Left renal cortex interstitium (tissue), 4 donors: ENCODE results near the gene HBG1. TPM values are rescaled to one million over a fixed set of nuclear protein-coding genes. Genes with fewer than 3 reads are reported as not detected.

Source experiments
- DNase-seq, 4 donors: peaks; one replicate each; pipeline ENCODE4 v3.0.0-alpha.2; 2013; ENCODE audit warnings: low read depth in 4 of 4, low spot score in 2 of 4, missing footprints in 1 of 4
- polyA plus RNA-seq, 4 donors: library from polyadenylated mRNA; unstranded; fragments of 120-200 nt; gene quantifications; one replicate each; pipeline ENCODE4 v1.2.1, GENCODE V29; 2013; ENCODE audit not compliant: insufficient read length in 4 of 4

The HBG1 gene
- polyA plus RNA-seq, 4 donors = 3.5 to 7.1 (median 5.8) TPM

DNA sequence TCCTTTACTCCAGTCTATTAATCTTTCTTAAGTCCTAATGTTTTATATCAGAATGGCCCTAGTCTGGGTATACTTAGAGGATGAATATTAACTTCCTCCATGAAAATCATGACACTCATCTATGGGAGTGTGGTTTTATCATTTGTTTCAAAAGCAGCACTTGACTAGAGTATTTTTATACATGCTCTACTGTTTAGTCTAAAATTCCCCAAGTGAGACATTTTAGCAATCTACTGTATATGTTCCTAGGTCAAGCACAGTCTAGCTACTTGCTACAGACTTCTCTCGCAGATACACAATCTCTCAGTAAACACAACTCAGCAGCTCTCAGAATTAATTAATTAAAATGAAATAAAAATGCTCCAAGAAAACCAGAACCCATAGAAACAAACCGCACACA, 19.9 kb downstream of the HBG1 start:
- DNase-seq = no peak

DNA sequence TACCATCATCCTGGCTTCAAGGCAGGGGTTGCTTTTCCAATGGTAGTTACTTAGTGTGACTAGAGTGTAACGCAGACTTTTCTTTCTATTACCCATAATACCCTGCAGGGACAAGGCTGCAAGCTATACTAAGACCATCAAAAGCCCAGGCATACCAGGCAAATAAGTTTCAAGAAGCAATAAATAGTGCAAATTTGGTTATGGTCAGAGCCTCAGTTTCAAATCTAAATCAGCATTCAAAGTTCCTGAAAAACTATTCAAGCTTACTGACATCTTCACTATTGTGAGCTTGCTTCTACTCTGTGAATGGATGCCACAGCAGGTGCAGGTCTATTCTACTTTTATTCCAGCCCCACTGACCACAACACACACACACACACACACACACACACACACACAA, 20.3 kb downstream of the HBG1 start:
- no peak for DNase-seq

DNA sequence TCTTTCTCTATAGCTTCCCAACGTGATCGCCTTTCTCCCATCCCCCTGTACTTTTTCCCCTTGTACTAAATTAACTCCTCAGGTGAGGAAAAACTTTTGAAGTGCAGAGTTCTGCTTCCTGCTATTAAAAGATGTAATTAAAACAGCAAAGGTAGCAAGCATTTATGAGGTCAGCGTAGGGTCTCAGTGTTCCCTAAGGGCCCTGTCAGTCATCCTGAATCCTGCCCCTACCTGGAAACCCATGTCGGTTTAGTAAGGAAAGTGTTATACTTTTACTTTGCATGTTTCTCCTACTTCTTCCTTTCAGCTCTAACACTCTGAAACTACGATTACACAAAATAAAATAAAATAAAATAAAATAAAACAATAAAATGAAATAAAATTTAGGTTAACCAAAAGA, 21.5 kb downstream of the HBG1 start:
- DNase-seq = no peak

DNA sequence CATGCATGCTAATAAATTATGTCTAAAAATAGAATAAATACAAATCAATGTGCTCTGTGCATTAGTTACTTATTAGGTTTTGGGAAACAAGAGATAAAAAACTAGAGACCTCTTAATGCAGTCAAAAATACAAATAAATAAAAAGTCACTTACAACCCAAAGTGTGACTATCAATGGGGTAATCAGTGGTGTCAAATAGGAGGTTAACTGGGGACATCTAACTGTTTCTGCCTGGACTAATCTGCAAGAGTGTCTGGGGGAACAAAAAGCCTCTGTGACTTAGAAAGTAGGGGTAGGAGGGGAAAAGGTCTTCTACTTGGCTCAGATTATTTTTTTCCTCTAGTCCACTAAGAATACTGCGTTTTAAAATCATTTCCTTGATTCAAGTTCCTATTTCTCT, 22.0 kb downstream of the HBG1 start:
- no peak for DNase-seq

DNA sequence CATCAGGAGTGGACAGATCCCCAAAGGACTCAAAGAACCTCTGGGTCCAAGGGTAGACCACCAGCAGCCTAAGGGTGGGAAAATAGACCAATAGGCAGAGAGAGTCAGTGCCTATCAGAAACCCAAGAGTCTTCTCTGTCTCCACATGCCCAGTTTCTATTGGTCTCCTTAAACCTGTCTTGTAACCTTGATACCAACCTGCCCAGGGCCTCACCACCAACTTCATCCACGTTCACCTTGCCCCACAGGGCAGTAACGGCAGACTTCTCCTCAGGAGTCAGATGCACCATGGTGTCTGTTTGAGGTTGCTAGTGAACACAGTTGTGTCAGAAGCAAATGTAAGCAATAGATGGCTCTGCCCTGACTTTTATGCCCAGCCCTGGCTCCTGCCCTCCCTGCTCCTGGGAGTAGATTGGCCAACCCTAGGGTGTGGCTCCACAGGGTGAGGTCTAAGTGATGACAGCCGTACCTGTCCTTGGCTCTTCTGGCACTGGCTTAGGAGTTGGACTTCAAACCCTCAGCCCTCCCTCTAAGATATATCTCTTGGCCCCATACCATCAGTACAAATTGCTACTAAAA, 22.8 kb downstream of the HBG1 start, which contains the start of gene HBB:
Gene HBB, minus strand, starts transcription at position 340 of the 579 bp plus-strand sequence. Its CDS starts 50 bp downstream, at position 290.
- no peak for DNase-seq

DNA sequence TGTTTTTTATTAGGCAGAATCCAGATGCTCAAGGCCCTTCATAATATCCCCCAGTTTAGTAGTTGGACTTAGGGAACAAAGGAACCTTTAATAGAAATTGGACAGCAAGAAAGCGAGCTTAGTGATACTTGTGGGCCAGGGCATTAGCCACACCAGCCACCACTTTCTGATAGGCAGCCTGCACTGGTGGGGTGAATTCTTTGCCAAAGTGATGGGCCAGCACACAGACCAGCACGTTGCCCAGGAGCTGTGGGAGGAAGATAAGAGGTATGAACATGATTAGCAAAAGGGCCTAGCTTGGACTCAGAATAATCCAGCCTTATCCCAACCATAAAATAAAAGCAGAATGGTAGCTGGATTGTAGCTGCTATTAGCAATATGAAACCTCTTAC, 24.2 kb downstream of the HBG1 start:
- no peak for DNase-seq

DNA sequence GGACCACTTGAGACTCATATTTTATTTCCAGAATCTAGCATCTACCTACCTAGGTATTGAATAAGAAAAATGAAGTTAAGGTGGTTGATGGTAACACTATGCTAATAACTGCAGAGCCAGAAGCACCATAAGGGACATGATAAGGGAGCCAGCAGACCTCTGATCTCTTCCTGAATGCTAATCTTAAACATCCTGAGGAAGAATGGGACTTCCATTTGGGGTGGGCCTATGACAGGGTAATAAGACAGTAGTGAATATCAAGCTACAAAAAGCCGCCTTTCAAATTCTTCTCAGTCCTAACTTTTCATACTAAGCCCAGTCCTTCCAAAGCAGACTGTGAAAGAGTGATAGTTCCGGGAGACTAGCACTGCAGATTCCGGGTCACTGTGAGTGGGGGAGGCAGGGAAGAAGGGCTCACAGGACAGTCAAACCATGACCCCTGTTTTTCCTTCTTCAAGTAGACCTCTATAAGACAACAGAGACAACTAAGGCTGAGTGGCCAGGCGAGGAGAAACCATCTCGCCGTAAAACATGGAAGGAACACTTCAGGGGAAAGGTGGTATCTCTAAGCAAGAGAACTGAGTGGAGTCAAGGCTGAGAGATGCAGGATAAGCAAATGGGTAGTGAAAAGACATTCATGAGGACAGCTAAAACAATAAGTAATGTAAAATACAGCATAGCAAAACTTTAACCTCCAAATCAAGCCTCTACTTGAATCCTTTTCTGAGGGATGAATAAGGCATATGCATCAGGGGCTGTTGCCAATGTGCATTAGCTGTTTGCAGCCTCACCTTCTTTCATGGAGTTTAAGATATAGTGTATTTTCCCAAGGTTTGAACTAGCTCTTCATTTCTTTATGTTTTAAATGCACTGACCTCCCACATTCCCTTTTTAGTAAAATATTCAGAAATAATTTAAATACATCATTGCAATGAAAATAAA, 24.8 kb downstream of the HBG1 start:
- no peak for DNase-seq

DNA sequence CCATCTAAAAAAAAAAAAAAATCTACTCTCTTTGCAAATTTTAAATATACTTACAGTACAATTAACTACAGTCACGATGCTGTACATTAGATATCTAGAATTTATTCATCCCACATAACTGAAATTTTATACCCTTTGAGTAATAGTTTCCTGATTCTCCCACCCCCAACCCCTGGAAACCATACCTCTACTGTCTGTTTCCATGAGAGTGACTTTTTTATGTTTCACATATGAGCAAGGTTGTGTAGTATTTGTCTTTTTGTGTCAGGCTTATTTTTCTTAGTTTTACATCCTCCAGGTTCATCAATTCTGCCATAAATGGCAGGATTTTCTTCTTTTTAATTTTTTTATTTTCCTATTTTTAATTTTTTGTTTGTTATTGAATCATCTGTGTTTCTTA, 26.0 kb downstream of the HBG1 start:
- no peak for DNase-seq

DNA sequence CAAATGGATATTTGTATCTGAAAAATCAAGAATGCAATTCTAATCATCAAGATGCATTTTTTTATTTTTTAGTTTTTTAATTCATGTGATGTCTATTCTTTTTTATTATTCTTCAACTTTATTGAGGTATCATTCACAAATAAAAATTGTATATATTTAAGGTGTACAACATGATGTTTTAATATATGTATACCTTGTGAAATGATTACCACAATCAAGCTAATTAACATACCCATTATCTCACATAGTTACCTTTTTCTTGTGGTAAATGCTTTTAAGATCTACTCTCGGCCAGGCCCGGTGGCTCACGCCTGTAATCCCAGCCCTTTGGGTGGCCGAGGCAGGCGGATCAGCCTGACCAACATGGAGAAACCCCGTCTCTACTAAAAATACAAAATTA, 26.5 kb downstream of the HBG1 start:
- no peak for DNase-seq

DNA sequence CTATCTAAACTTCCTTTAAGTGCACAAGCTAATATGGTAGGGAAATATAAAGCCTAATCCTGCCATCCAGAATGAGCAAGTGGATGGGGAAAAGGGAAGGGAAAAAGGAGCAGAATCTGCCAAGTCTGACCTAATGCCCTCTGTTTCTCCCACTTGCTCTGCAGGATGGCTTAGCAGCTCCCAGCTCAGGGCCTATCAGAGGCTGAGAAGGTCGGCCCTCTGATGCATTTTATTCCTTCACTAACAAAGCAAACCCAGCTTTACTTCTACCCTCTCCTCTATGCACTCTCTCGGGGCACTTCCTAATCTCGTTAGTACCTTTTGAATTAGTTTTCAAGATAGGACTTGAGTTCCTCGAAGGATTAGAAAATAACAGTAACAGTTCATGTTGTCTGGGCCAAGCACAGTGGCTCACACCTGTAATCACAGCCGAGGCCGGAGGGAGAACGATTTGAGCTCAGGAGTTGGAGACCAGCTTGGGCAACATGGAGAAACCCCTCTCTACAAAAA, 39.2 kb downstream of the HBG1 start:
- no peak for DNase-seq

DNA sequence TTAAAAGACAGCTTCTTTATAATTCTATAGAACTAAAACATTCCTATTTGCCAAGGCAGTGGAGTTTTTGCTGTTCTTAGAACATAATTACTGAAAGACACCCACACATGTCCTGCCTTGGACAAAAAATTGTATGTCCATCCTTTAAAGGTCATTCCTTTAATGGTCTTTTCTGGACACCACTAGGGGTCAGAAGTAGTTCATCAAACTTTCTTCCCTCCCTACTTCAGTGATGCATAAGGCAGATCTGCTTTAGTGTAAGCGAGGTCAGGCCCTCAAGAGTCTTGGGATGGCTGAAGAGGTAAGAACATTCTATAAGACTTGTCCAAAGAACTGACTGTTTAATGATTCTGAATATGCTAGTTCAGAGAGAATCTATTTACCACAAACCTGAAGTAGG, 44.9 kb downstream of the HBG1 start:
- DNase-seq = peak in 3 of 4 donors; percentile 3 to 13 (median 9)

DNA sequence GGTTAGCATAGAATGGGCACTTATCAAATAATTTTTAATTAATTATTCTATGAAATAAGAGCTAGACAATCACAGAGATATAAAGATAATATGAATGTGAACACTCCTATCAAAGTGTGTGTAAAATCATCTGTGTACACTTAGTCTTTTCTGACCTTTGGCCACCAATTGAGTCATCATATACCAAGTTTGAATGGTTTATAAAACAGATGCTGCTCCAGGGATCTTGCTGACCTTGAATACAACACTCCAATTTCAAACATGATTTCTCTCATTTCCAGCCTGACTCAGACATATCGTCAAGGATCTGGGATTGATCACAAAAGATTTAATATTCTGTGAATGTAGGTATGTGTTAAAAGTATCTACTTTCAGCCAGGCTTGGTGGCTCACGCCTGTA, 46.3 kb downstream of the HBG1 start:
- no peak for DNase-seq

DNA sequence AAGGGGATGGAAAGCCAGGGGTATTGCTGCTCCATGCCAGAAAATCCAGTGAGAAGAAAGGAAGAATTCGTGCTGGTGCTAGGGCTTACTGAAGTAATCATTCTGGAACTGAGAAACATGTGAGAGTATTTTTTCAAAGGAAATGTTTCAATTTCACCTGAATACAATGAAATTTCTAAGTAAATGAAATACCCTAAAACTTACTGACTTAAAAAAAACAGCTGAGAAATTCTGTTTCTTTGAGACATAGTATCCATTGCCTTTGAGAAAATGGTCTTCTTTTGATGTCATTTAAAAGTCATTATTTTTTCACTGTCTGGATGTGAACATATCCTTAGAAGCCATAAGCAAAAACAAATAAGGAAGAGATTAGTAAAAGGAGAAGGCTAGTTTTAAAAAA, 49.1 kb downstream of the HBG1 start, which contains the start of gene OR51V1:
Gene OR51V1, minus strand, starts transcription at position 101 of the 400 bp plus-strand sequence. Its CDS starts 0 bp downstream, at position 101.
- DNase-seq = no peak

DNA sequence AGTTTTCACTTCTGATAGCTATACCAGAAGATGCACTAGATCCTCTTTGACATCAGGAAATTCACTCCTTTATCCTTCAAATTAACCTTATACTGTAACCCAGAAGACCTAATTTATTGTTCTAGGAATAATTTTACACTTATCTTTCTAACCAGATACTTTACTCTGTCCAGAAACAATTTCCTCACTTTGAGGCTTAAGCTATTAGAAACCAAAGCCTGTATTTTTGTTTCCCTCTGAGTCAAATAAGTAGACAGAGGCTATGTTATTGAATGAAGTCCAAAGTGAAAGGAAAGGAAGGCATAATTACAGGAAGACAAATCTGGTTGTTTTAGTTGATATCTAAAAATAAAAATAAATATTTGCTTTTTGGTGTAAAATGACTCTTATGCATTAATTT, 51.4 kb downstream of the HBG1 start:
- no peak for DNase-seq

Other genes with a start within 250 kb of the HBG1 start
- not detected for gene OR52J3, start 203.3 kb downstream of the HBG1 start, polyA plus RNA-seq
- not detected for gene OR52E2, start 190.2 kb downstream of the HBG1 start, polyA plus RNA-seq
- not detected for gene OR52E1, start 180.3 kb downstream of the HBG1 start, polyA plus RNA-seq
- under 1 TPM in 1 of 4 donors, not detected in 3; 0.03 TPM for gene OR52A5, start 111.5 kb downstream of the HBG1 start, polyA plus RNA-seq
- under 1 TPM in 3 of 4 donors, not detected in 1; 0.02 to 0.08 (median 0.05) TPM for gene OR52A1, start 95.1 kb downstream of the HBG1 start, polyA plus RNA-seq
- gene OR51V1, start 49.2 kb downstream of the HBG1 start, polyA plus RNA-seq = not detected
- 100 to 1,000 TPM in 3 of 4 donors, 10 to 100 TPM in 1; 91.1 to 212 (median 149) TPM for gene HBB, start 22.8 kb downstream of the HBG1 start, polyA plus RNA-seq
- 1 to 10 TPM; 1.2 to 4.1 (median 2.4) TPM for gene HBD, start 15.4 kb downstream of the HBG1 start, polyA plus RNA-seq
- 1,000 to 10,000 TPM; 1,196 to 3,386 (median 2,205) TPM for gene HBG2, start 4.9 kb upstream of the HBG1 start, polyA plus RNA-seq
- gene HBE1, start 20.1 kb upstream of the HBG1 start, polyA plus RNA-seq = 1 to 10 TPM; 3.6 to 9.8 (median 7.9) TPM
- gene OR51B4, start 52.1 kb upstream of the HBG1 start, polyA plus RNA-seq = under 1 TPM in 2 of 4 donors, not detected in 2; 0.33 to 0.59 TPM
- gene OR51B2, start 74.4 kb upstream of the HBG1 start, polyA plus RNA-seq = not detected
- gene OR51B5, start 93.7 kb upstream of the HBG1 start, polyA plus RNA-seq = under 1 TPM; 0.17 to 0.92 (median 0.72) TPM
- gene OR51B6, start 101.7 kb upstream of the HBG1 start, polyA plus RNA-seq = not detected
- gene OR51M1, start 134.0 kb upstream of the HBG1 start, polyA plus RNA-seq = under 1 TPM in 2 of 4 donors, not detected in 2; 0.05 to 0.13 TPM
- under 1 TPM in 1 of 4 donors, not detected in 3; 0.09 TPM for gene OR51Q1, start 172.3 kb upstream of the HBG1 start, polyA plus RNA-seq
- gene OR51I1, start 191.7 kb upstream of the HBG1 start, polyA plus RNA-seq = not detected
- gene OR51I2, start 199.5 kb upstream of the HBG1 start, polyA plus RNA-seq = under 1 TPM in 1 of 4 donors, not detected in 3; 0.04 TPM
- gene OR52D1, start 238.8 kb upstream of the HBG1 start, polyA plus RNA-seq = not detected